GM12801 (cell line): ENCODE measurements around the gene RUFY4.

Experiments used
- TF ChIP-seq, protein P1 (sequence below): IDR thresholded peaks from one replicate; pipeline ENCODE4 v1.5.1; 2011; ENCODE audit warnings: control low read depth; ENCODE audit not compliant: insufficient read length; ENCODE audit errors: extremely low read depth

Gene RUFY4

DNA sequence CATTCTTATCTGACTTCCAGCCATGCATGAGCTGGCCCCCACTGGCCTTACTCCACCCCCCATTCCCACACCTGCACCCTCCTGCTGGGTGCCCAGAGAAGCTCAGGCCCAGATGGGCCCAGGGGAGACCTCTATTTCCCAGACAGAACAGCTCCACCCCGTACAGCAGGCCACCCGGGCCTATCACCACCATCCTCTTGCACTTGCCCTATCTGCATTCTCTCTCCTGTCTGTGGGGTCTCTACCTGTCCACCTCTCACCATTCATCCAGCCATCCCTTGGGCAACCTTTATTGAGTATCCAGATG, 40.9 kb upstream of the RUFY4 start:
- TF ChIP-seq, protein P1, sequence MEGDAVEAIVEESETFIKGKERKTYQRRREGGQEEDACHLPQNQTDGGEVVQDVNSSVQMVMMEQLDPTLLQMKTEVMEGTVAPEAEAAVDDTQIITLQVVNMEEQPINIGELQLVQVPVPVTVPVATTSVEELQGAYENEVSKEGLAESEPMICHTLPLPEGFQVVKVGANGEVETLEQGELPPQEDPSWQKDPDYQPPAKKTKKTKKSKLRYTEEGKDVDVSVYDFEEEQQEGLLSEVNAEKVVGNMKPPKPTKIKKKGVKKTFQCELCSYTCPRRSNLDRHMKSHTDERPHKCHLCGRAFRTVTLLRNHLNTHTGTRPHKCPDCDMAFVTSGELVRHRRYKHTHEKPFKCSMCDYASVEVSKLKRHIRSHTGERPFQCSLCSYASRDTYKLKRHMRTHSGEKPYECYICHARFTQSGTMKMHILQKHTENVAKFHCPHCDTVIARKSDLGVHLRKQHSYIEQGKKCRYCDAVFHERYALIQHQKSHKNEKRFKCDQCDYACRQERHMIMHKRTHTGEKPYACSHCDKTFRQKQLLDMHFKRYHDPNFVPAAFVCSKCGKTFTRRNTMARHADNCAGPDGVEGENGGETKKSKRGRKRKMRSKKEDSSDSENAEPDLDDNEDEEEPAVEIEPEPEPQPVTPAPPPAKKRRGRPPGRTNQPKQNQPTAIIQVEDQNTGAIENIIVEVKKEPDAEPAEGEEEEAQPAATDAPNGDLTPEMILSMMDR: no peak

DNA sequence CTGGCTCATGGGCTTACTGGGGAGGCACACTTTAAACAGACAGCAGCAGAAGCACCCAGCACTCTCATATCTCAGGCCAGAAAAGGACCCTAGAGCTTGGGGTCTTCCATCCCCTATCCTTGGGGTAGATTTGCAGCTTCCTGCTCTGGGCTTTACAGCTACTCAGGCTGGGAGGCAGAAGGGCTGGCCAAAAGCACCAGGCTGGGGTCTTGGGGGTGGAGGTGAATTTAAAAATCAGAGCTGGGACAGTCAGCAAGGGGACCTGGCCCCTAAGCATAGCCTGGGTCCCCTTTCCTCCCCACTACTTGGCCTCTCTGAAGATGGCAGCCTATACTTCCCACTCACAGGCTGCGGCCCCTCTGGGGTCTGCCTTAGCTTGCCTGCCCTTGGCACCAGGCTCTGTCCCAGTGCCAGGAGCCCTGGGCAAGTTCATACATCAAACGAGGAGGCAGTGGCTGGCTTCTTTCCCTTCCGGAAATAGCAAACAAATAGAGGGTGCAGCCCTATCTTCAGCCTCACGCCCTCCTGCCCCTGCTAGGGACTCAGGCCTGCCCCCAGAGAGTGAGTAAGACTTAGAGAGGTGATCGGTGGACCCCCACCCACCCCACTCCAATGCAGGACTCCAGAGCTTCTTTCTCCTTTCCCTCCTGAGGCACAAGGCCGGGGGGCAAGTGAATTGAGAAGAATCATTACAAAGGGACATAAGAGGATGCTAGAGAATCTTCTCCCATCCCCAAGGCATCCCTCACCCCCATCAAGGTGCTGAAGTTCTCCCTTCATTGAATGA, 40.3 kb upstream of the RUFY4 start:
- TF ChIP-seq, protein P1: no peak

DNA sequence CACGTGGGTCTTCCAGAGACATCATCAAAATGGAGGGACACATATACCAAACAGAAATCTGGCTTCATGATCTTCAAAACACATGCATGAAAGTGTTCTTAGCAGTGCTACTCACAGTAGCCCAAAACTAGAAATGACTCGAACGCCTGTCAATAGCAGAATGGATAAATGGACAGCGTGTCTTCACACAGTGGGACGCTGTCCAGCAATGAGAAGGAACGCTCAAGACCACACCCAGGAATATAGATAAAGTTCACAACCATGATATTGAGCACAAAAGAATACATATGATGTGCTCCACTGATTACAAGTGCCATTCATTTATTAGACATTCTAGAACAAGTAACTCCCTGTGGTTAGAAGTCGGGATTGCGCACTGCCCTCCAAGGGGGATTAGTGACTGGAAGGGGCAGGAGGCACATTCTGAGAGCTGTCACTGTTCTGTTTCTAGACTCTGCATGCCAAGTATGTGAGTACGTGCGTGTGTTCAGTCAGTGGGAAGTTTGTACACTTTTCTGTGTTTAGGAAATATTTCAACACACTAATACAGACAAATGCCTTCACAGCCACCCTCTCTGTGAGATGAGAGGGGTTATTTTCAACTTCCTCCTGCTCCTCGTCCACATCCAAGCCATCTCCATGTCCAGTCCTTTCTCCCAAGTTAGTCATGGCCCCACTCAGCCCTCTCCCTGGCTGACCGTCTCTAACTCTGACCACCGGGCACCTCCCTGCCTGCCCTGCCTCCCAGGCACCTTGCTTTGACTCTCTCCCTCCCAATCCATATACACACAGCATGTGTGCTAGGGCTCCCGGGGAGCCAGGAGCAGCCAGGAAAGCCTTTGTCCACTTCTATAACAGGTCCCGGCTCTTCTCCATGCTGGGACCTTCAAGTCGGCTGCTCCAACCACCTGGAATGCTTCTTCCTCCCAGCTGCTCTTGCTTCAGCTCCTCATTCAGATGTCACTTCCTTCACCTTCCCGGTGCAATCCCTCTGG, 39.4 kb upstream of the RUFY4 start:
- TF ChIP-seq, protein P1: no peak

DNA sequence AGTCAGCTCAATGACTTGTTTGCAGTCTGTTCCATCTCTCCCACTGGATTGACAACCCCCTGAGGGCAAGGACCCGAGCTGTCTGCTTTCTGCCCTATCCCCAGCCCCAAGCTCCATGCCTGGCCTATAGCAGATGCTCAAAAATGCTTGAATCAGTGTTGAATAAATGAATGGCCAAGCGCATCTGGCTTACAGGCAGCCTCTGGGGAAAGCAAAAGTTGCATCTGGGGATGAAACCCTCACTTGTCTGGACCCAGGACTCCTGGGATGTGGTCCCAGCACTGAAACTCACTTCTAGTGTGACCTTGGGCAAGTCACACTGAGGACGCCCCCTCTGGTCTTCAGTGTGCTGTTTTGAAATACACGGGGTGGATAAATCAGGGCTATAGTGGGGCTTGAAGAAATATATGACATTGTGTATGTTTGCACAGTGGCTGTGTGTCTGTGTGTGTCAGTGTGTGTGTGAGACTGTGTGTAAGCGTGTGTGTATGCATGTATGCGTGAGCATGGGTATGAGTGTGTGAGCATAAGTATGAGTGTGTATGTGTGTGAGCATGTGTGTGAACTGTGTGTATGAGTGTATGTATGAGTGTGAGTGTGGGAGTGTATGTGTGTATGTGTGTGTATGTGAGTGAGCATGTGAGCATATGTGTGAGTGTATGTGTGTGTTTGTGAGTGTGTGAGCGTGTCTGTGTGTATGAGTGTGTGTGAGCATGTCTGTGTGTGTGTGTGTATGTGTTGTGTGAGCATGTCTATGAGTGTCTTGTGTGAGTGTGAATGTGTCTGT, 38.5 kb upstream of the RUFY4 start:
- TF ChIP-seq, protein P1: no peak

DNA sequence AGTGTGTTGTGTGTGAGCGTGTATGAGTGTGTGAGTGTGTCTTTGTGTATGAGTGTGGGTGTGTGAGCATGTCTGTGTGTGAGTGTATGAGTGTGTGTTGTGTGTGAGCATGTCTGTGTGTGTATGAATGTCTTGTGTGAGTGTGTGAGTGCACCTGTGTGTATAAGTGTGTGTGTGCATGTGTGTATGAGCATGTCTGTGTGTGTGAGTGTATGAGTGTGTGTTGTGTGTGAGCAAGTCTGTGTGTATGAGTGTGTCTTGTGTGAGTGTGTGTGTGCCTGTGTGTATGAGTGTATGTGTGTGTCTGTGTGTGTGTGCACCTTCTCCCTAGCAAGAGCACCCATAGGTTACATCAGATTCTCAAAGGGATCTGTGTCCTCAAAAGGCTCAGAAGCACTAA, 37.8 kb upstream of the RUFY4 start:
- TF ChIP-seq, protein P1: no peak

DNA sequence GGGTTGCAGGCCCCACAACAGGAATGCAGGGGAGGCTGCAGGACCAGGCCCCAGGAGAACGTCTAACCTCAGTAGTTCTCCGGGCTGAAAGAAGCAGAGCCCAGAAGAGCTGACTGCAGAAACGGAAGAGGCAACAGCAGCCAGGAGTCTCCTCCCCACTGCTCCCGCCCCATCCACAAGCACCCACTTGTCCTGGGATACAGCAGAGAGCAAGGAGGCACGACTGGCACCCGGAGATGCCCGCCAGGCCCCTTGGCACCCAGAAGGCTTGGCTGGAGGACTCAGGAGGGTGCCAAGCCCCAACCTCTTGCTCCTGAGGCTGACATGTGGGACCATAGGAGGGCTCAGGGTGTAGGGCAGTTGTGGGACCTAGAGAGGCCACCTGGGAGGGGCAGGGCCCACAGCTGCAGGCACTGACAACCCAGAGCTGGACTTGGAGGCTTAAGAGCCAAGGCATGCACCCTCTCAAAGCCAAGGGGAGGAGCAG, 37.2 kb upstream of the RUFY4 start:
- TF ChIP-seq, protein P1: no peak
